Measurements from ENCODE around the gene HDLBP.

HDLBP gene

GRCh38 chr2:241315093-241315878 is at the start of gene HDLBP:
Gene HDLBP, minus strand, starts transcription at chr2:241315672. Its CDS starts 48,803 bp downstream, at chr2:241266869.
- peak within 1 kb of the TSS; percentile 100 for H3K4me3 Mint-ChIP-seq
- H3K27me3 Mint-ChIP-seq = no peaks in the 10 kb centered on the region
- intact Hi-C loops (cut with micrococcal nuclease) = loop anchor here (2.0 kb wide), 1 partner anchor 42 kb away; the partner anchor contains the start of gene FARP2
- H3K9me3 Mint-ChIP-seq = no peaks in the 10 kb centered on the region
- H3K27ac Mint-ChIP-seq = peak within 1 kb of the TSS; percentile 100
- peaks cover 72% of the 10 kb centered on the region for H3K4me1 Mint-ChIP-seq (ENCODE audit: low read depth)
- peaks cover 65% of the 10 kb centered on the region for H3K36me3 Mint-ChIP-seq (ENCODE audit: low read depth)

- Mint-ChIP-seq H3K36me3 (ENCODE audit: low read depth) (peaks cover 21% of the 10 kb centered on the region), H3K4me1 (ENCODE audit: low read depth) (peaks cover 35% of the 10 kb centered on the region), H3K27me3 (no peaks in the 10 kb centered on the region), H3K9me3 (no peaks in the 10 kb centered on the region), H3K27ac (no peak overlapping the region), H3K4me3 (no peak overlapping the region)
- intact Hi-C loops (cut with micrococcal nuclease) = no loop called here
These were observed 49.3 kb upstream of the HDLBP start for GRCh38 chr2:241364781-241365180.

- no peaks in the 10 kb centered on the region for H3K9me3 Mint-ChIP-seq
- H3K4me1 Mint-ChIP-seq (ENCODE audit: low read depth) = peaks cover 43% of the 10 kb centered on the region
- peaks cover 3% of the 10 kb centered on the region for H3K27me3 Mint-ChIP-seq
- peaks cover 26% of the 10 kb centered on the region for H3K36me3 Mint-ChIP-seq (ENCODE audit: low read depth)
- intact Hi-C loops (cut with micrococcal nuclease) = no loop called here
- H3K27ac Mint-ChIP-seq = no peak overlapping the region
- no peak overlapping the region for H3K4me3 Mint-ChIP-seq
These were observed 48.0 kb upstream of the HDLBP start for GRCh38 chr2:241363426-241363825.

DNA sequence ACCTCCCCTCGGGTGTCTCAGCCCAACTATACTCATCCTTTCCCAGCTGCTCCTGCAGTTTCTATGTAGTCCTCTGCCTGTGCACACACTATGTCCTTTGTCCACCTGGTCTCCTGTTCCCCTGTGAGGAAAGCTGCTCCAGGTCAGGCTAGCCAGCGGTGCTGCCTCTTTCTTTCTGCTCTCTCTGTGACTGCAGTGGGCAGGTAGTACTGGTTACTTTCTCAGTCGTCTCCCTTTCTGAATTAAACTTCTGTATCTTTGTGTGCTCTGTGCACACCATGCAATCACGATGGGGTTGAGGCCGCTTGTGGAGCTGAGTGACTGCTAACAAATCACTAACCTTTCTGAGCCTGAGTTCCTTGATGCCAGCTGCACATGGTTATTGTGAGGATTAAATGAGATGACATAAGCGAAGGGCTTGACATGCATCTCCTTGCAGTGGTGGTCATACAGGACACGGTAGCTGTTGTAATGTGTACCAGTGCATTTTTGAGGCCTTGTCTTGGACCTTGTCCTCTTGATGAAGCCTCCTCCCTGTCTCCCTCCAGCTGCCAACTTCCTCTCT is 44.1 kb upstream of the HDLBP start:
- Mint-ChIP-seq H3K4me1 (ENCODE audit: low read depth) (peaks cover 53% of the 10 kb centered on the region), H3K9me3 (no peaks in the 10 kb centered on the region), H3K27ac (peak overlapping the region; percentile 63), H3K27me3 (peaks cover 3% of the 10 kb centered on the region), H3K36me3 (ENCODE audit: low read depth) (peaks cover 31% of the 10 kb centered on the region), H3K4me3 (no peak overlapping the region)
- intact Hi-C loops (cut with micrococcal nuclease) = loop anchor here (5.0 to 10.0 kb wide), 2 partner anchors 148 to 275 kb away; partner anchors contain the start of genes ATG4B, STK25 and THAP4

DNA sequence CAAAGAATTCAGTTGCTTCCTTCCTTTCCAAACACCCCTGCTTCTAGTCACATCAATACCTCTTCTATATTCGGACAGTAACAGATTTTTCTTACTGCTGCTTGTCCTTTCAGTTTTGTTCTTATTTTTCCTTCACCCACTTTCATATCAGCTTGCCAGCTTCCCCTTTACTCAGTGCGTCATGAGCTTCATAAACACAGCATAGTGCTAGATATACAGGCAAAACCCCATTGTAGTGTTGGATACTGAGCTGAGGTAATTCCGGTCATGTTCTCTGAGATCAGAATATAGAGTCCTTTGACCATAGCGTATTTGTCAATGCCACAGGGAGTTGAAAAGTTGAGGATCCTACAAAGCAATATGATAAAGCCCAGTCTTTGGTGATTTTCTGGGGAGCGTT is 43.0 kb upstream of the HDLBP start:
- H3K4me1 Mint-ChIP-seq (ENCODE audit: low read depth) = peaks cover 53% of the 10 kb centered on the region
- peaks cover 3% of the 10 kb centered on the region for H3K27me3 Mint-ChIP-seq
- H3K27ac Mint-ChIP-seq = peak overlapping the region; percentile 63
- intact Hi-C loops (cut with micrococcal nuclease) = loop anchor here (5.0 to 10.0 kb wide), 2 partner anchors 149 to 276 kb away; partner anchors contain the start of genes ATG4B, STK25 and THAP4
- H3K4me3 Mint-ChIP-seq = peak overlapping the region; percentile 34
- no peaks in the 10 kb centered on the region for H3K9me3 Mint-ChIP-seq
- H3K36me3 Mint-ChIP-seq (ENCODE audit: low read depth) = peaks cover 36% of the 10 kb centered on the region

- intact Hi-C loops (cut with micrococcal nuclease) = loop anchor here (2.0 to 10.0 kb wide), 3 partner anchors 43 to 277 kb away; partner anchors contain the start of genes ATG4B, HDLBP, SEPTIN2 and STK25
- H3K9me3 Mint-ChIP-seq = no peaks in the 10 kb centered on the region
- H3K36me3 Mint-ChIP-seq (ENCODE audit: low read depth) = peaks cover 43% of the 10 kb centered on the region
- peak overlapping the region; percentile 90 for H3K27ac Mint-ChIP-seq
- peaks cover 3% of the 10 kb centered on the region for H3K27me3 Mint-ChIP-seq
- H3K4me3 Mint-ChIP-seq = peak overlapping the region; percentile 79
- peaks cover 50% of the 10 kb centered on the region for H3K4me1 Mint-ChIP-seq (ENCODE audit: low read depth)
These were observed 42.1 kb upstream of the HDLBP start for GRCh38 chr2:241357531-241357930.

DNA sequence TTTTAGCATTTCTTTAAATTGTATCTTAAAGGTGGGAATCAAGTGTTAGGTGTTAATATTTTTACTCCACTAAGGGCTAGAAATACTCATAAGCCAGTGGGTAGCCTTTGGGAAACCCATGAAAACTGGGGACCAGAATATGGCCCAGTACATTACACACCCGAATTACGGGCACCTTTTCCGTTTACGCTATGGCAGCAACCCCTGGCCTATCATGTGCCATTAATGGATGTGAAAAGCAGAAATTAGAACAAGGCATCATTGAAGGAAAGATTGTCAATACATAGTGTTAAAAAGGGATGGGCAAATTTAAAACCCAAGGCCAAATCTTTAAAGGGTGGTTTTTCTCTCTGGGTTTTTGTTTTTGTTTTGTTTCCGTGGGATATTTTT is 41.4 kb upstream of the HDLBP start:
- H3K4me3 Mint-ChIP-seq = peak overlapping the region; percentile 79
- peaks cover 48% of the 10 kb centered on the region for H3K36me3 Mint-ChIP-seq (ENCODE audit: low read depth)
- no peaks in the 10 kb centered on the region for H3K9me3 Mint-ChIP-seq
- H3K27ac Mint-ChIP-seq = peak overlapping the region; percentile 90
- peaks cover 50% of the 10 kb centered on the region for H3K4me1 Mint-ChIP-seq (ENCODE audit: low read depth)
- peaks cover 3% of the 10 kb centered on the region for H3K27me3 Mint-ChIP-seq
- intact Hi-C loops (cut with micrococcal nuclease) = loop anchor here (2.0 to 10.0 kb wide), 3 partner anchors 42 to 278 kb away; partner anchors contain the start of genes ATG4B, HDLBP, SEPTIN2 and STK25

GRCh38 chr2:241355983-241356870 is 40.8 kb upstream of the HDLBP start, which contains the start of gene FARP2:
Gene FARP2, plus strand, starts transcription at chr2:241356285. Its CDS starts 16,823 bp downstream, at chr2:241373108.
- H3K9me3 Mint-ChIP-seq = no peaks in the 10 kb centered on the region
- peak within 1 kb of the TSS; percentile 90 for H3K27ac Mint-ChIP-seq
- H3K36me3 Mint-ChIP-seq (ENCODE audit: low read depth) = peaks cover 53% of the 10 kb centered on the region
- peak within 1 kb of the TSS; percentile 79 for H3K4me3 Mint-ChIP-seq
- peaks cover 3% of the 10 kb centered on the region for H3K27me3 Mint-ChIP-seq
- peaks cover 44% of the 10 kb centered on the region for H3K4me1 Mint-ChIP-seq (ENCODE audit: low read depth)
- intact Hi-C loops (cut with micrococcal nuclease) = loop anchor here (2.0 to 10.0 kb wide), 3 partner anchors 41 to 279 kb away; partner anchors contain the start of genes ATG4B, HDLBP, SEPTIN2 and STK25

- intact Hi-C loops (cut with micrococcal nuclease) = loop anchor here (5.0 to 10.0 kb wide), 2 partner anchors 152 to 280 kb away; partner anchors contain the start of genes ATG4B, STK25 and THAP4
- Mint-ChIP-seq H3K4me1 (ENCODE audit: low read depth) (peaks cover 41% of the 10 kb centered on the region), H3K4me3 (peak overlapping the region; percentile 26), H3K36me3 (ENCODE audit: low read depth) (peaks cover 60% of the 10 kb centered on the region), H3K27me3 (peaks cover 3% of the 10 kb centered on the region), H3K27ac (peak overlapping the region; percentile 65), H3K9me3 (no peaks in the 10 kb centered on the region)
These were observed 39.5 kb upstream of the HDLBP start for GRCh38 chr2:241354668-241355658.

DNA sequence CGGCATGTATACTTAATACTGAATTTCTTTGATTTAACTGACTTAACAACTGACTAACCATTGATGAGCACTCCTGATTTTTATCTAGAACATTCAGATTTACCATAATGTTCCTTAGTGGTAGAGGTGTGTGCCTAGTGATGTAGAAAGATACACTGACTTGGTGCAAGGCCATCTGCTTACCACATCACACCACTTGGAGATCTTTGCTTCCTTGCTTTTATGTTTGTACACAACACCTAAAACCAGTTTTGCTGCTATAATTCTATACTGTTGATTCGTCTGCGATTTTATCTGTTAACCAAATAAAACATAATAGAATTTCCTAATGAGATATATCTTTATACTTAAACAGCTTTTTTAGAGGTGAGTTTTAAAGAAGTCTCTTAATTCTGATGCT is 36.8 kb upstream of the HDLBP start:
- Mint-ChIP-seq H3K27ac (no peak overlapping the region), H3K9me3 (no peaks in the 10 kb centered on the region), H3K4me3 (no peak overlapping the region), H3K36me3 (ENCODE audit: low read depth) (peaks cover 78% of the 10 kb centered on the region), H3K27me3 (no peaks in the 10 kb centered on the region), H3K4me1 (ENCODE audit: low read depth) (peaks cover 17% of the 10 kb centered on the region)
- intact Hi-C loops (cut with micrococcal nuclease) = loop anchor here (10.0 kb wide), 1 partner anchor 283 kb away; the partner anchor contains the start of genes ATG4B and THAP4

DNA sequence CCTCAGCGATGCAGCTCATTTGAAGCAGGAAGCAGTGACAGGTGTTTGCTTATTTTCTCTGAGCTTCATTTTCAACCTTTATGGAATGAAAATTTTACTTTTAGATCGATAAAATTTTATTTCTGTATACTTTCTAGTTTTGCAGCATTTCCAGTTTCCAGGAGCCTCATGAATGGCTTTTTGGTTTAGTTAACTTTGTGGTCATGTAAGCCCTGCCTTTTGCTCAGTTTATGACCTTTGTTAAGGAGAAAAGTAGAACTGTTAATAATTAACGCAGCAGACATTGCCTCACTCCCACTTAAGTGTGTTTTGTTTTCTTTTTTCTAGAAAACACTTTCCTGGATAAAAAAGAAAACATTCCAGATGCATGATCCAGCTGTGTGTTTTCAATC is 36.2 kb upstream of the HDLBP start:
- H3K27ac Mint-ChIP-seq = no peak overlapping the region
- H3K9me3 Mint-ChIP-seq = no peaks in the 10 kb centered on the region
- intact Hi-C loops (cut with micrococcal nuclease) = loop anchor here (10.0 kb wide), 1 partner anchor 283 kb away; the partner anchor contains the start of genes ATG4B and THAP4
- no peaks in the 10 kb centered on the region for H3K27me3 Mint-ChIP-seq
- H3K4me1 Mint-ChIP-seq (ENCODE audit: low read depth) = peaks cover 11% of the 10 kb centered on the region
- peaks cover 84% of the 10 kb centered on the region for H3K36me3 Mint-ChIP-seq (ENCODE audit: low read depth)
- no peak overlapping the region for H3K4me3 Mint-ChIP-seq

GRCh38 chr2:241350878-241351639 is 35.6 kb upstream of the HDLBP start:
- H3K9me3 Mint-ChIP-seq = no peaks in the 10 kb centered on the region
- H3K27me3 Mint-ChIP-seq = no peaks in the 10 kb centered on the region
- no peak overlapping the region for H3K4me3 Mint-ChIP-seq
- intact Hi-C loops (cut with micrococcal nuclease) = loop anchor here (10.0 kb wide), 1 partner anchor 284 kb away; the partner anchor contains the start of genes ATG4B and THAP4
- H3K27ac Mint-ChIP-seq = no peak overlapping the region
- H3K36me3 Mint-ChIP-seq (ENCODE audit: low read depth) = peaks cover 85% of the 10 kb centered on the region
- peaks cover 9% of the 10 kb centered on the region for H3K4me1 Mint-ChIP-seq (ENCODE audit: low read depth)

Measured in dendritic cell treated with granulocyte-macrophage colony-stimulating factor and Interleukin-4, amounts not matched to agents 40 ng/mL and 50 ng/mL, for 4 days (primary cell).